GM23338 (cell line): ENCODE data around the gene NKAIN2. TPM values are rescaled to one million over a fixed set of nuclear protein-coding genes. Genes with fewer than 3 reads are reported as not detected.

Experiments used
- ATAC-seq: fragments of 200-7000 bp; cut with Tn5 transposase; 3 replicates; pipeline ENCODE4 v1.9.1; 2020
- DNase-seq: peaks from one replicate; pipeline ENCODE4 v3.0.0-alpha.2; 2015; ENCODE audit warnings: low spot score
- H2AFZ ChIP-seq: fragments of 200-600 bp; sonication (generic); 2 replicates; pipeline ENCODE4 v1.8.0; 2016; ENCODE audit warnings: antibody characterized with exemption, mild to moderate bottlenecking, moderate library complexity
- H3F3A ChIP-seq: fragments of 200-600 bp; sonication (generic); replicated peaks from 2 replicates; pipeline ENCODE4 v1.8.0; 2017; ENCODE audit warnings: antibody characterized with exemption, mixed run types, low read depth
- H3K27ac ChIP-seq: fragments of 200-600 bp; sonication (generic); 2 replicates; pipeline ENCODE4 v1.6.1; 2016; ENCODE audit warnings: low read depth
- H3K27me3 ChIP-seq: fragments of 200-600 bp; sonication (generic); 2 replicates; pipeline ENCODE4 v1.8.0; 2016; ENCODE audit warnings: mild to moderate bottlenecking, mixed run types, moderate library complexity; ENCODE audit not compliant: insufficient read depth
- H3K36me3 ChIP-seq: fragments of 200-600 bp; sonication (generic); 2 replicates; pipeline ENCODE4 v1.8.0; 2016; ENCODE audit warnings: mild to moderate bottlenecking; ENCODE audit not compliant: insufficient read depth
- H3K4me1 ChIP-seq: fragments of 200-600 bp; sonication (generic); 2 replicates; pipeline ENCODE4 v1.8.0; 2016; ENCODE audit warnings: mild to moderate bottlenecking, moderate library complexity; ENCODE audit not compliant: insufficient read depth
- H3K4me2 ChIP-seq: fragments of 200-600 bp; sonication (generic); 2 replicates; pipeline ENCODE4 v1.7.1; 2017; ENCODE audit warnings: mixed run types
- H3K4me3 ChIP-seq: fragments of 200-600 bp; sonication (generic); 2 replicates; pipeline ENCODE4 v1.6.1; 2016; ENCODE audit warnings: mixed run types
- H3K79me2 ChIP-seq: fragments of 200-600 bp; sonication (generic); replicated peaks from 2 replicates; pipeline ENCODE4 v1.8.0; 2017; ENCODE audit warnings: mild to moderate bottlenecking; ENCODE audit not compliant: insufficient read depth
- H3K9me2 ChIP-seq: fragments of 200-600 bp; sonication (generic); 2 replicates; pipeline ENCODE4 v1.8.0; 2017; ENCODE audit not compliant: insufficient read depth
- H4K20me1 ChIP-seq: fragments of 200-600 bp; sonication (generic); replicated peaks from 2 replicates; pipeline ENCODE4 v1.8.0; 2017; ENCODE audit warnings: mild to moderate bottlenecking; ENCODE audit not compliant: insufficient read depth
- H3K27ac Mint-ChIP-seq: 2 replicates; pipeline ENCODE4 v1.8.0; 2020; ENCODE audit warnings: inconsistent platforms, mild to moderate bottlenecking, moderate library complexity, mixed read lengths
- H3K27me3 Mint-ChIP-seq: 3 replicates; pipeline ENCODE4 v1.8.0; 2022; ENCODE audit warnings: low read depth, mild to moderate bottlenecking, moderate library complexity, mixed read lengths, inconsistent platforms; ENCODE audit not compliant: insufficient read depth, poor library complexity
- H3K36me3 Mint-ChIP-seq: 3 replicates; pipeline ENCODE4 v1.8.0; 2021; ENCODE audit warnings: low read depth, mild to moderate bottlenecking, inconsistent platforms, moderate library complexity, mixed read lengths
- H3K4me1 Mint-ChIP-seq: 3 replicates; pipeline ENCODE4 v1.8.0; 2020; ENCODE audit warnings: mild to moderate bottlenecking, inconsistent platforms, mixed read lengths
- H3K4me3 Mint-ChIP-seq: 3 replicates; pipeline ENCODE4 v1.8.0; 2021; ENCODE audit warnings: moderate library complexity, mild to moderate bottlenecking, inconsistent platforms, mixed read lengths
- H3K9me3 Mint-ChIP-seq: 3 replicates; pipeline ENCODE4 v1.8.0; 2020; ENCODE audit warnings: moderate library complexity, mild to moderate bottlenecking, inconsistent platforms, mixed read lengths
- CREB1 ChIP-seq: fragments of 250-450 bp; sonication (Bioruptor Pico); IDR thresholded peaks from 2 replicates; pipeline ENCODE4 v1.5.0; 2020; ENCODE audit warnings: low read depth, mild to moderate bottlenecking, moderate library complexity
- CTCF ChIP-seq, 2 experiments: fragments of 200-600 bp in 1 of 2; sonication (generic) in 1 of 2; conservative IDR thresholded peaks; 2 replicates each; pipeline versions ENCODE4 v1.5.1 to v1.6.1; 2016 to 2017; ENCODE audit warnings: antibody characterized with exemption in 2 of 2, low read depth in 2 of 2, mild to moderate bottlenecking in 2 of 2, moderate library complexity in 1 of 2
- EZH2 ChIP-seq: fragments of 200-600 bp; sonication (generic); IDR thresholded peaks from one replicate; pipeline ENCODE4 v1.8.0; 2017; ENCODE audit warnings: antibody characterized with exemption, mild to moderate bottlenecking, low read depth; ENCODE audit not compliant: unreplicated experiment
- EZH2phosphoT487 ChIP-seq: fragments of 200-600 bp; sonication (generic); IDR thresholded peaks from one replicate; pipeline ENCODE4 v1.8.1; 2018; ENCODE audit warnings: antibody characterized with exemption; ENCODE audit not compliant: unreplicated experiment
- JUNB ChIP-seq: IDR thresholded peaks from one replicate; pipeline ENCODE4 v1.6.1; 2016; ENCODE audit warnings: antibody characterized with exemption; ENCODE audit not compliant: unreplicated experiment
- NANOG ChIP-seq: IDR thresholded peaks from 2 replicates; pipeline ENCODE4 v1.6.1; 2016; ENCODE audit warnings: antibody characterized with exemption, borderline replicate concordance
- POLR2AphosphoS5 ChIP-seq: IDR thresholded peaks from 2 replicates; pipeline ENCODE4 v1.6.1; 2016; ENCODE audit warnings: antibody characterized with exemption, low read depth
- STAT1 ChIP-seq: IDR thresholded peaks from one replicate; pipeline ENCODE4 v1.6.1; 2016; ENCODE audit warnings: antibody characterized with exemption; ENCODE audit not compliant: unreplicated experiment
- ZNF114 ChIP-seq: fragments of 250-450 bp; sonication (Bioruptor Pico); IDR thresholded peaks from 2 replicates; pipeline ENCODE4 v1.5.0; 2020; ENCODE audit warnings: mild to moderate bottlenecking, moderate library complexity
- ZNF331 ChIP-seq: fragments of 250-450 bp; sonication (Bioruptor Pico); IDR thresholded peaks from 2 replicates; pipeline ENCODE4 v1.5.0; 2020; ENCODE audit warnings: low read depth, mild to moderate bottlenecking, moderate library complexity
- polyA plus RNA-seq: library from polyadenylated mRNA; unstranded; fragments of >200 nt; fragmentation: Nextera tagmentation; extraction: Ambion mirVana; gene quantifications from 2 replicates; pipeline ENCODE4 v1.2.1, GENCODE V29; 2016
- total RNA-seq: library from RNA; depleted of rRNA; stranded (reverse); fragments of >200 nt; shearing (Covaris generic); gene quantifications from 2 replicates; pipeline ENCODE4 v1.2.3, GENCODE V29; 2014
- TF ChIP-seq, protein P1 (sequence below): IDR thresholded peaks from 2 replicates; pipeline ENCODE4 v1.6.1; 2016; ENCODE audit warnings: antibody characterized with exemption
- TF ChIP-seq, protein P2 (sequence below): fragments of 250-450 bp; sonication (Bioruptor Pico); IDR thresholded peaks from 2 replicates; pipeline ENCODE4 v1.5.0; 2020; ENCODE audit warnings: mild to moderate bottlenecking, moderate library complexity

The NKAIN2 gene
- total and polyA plus RNA-seq, 2 experiments from 2014 or later, result 0.39 to 1.1 TPM

GRCh38 chr6:123965894-123966293, 162.2 kb downstream of the NKAIN2 start:
- no peaks in the 10 kb centered on the region for H3K36me3 Mint-ChIP-seq
- no peaks in the 10 kb centered on the region for H3K9me3 Mint-ChIP-seq
- DNase-seq, result peak; percentile 88
- H3K36me3 ChIP-seq, result no peaks in the 10 kb centered on the region
- no peaks in the 10 kb centered on the region for H3K79me2 ChIP-seq
- no peaks in the 10 kb centered on the region for H4K20me1 ChIP-seq
- H3K4me1 Mint-ChIP-seq, result peaks cover 17% of the 10 kb centered on the region
- H3K27me3 Mint-ChIP-seq, result no peaks in the 10 kb centered on the region
- no peaks in the 10 kb centered on the region for H3K27me3 ChIP-seq
- H3K27ac ChIP-seq, result no peak overlapping the region
- H3K4me1 ChIP-seq, result no peaks in the 10 kb centered on the region; the same call in none of the 2 replicates
- H3K4me3 Mint-ChIP-seq, result no peak overlapping the region
- H3F3A ChIP-seq, result no peaks in the 10 kb centered on the region
- no peak overlapping the region for H2AFZ ChIP-seq
- TF ChIP-seq ZNF114 (no peak), JUNB (no peak), CTCF (conservative IDR thresholded peaks at IDR 0.05; ENCODE audit: low read depth in 2 of 2) (peak; percentile 69 to 72)
- peak overlapping the region; percentile 62; the same call in 1 of the 2 replicates for H3K27ac Mint-ChIP-seq
- peak; percentile 92 for ATAC-seq
- H3K4me2 ChIP-seq, result no peak overlapping the region
- no peaks in the 10 kb centered on the region for H3K9me2 ChIP-seq
- H3K4me3 ChIP-seq, result no peak overlapping the region

GRCh38 chr6:123966618-123967017, 163.0 kb downstream of the NKAIN2 start:
- H3K4me2 ChIP-seq, result no peak overlapping the region
- H3K36me3 Mint-ChIP-seq, result no peaks in the 10 kb centered on the region
- H3K4me1 Mint-ChIP-seq, result peaks cover 17% of the 10 kb centered on the region
- TF ChIP-seq ZNF114 (no peak), EZH2phosphoT487 (no peak), JUNB (no peak), EZH2 (no peak), NANOG (no peak), POLR2AphosphoS5 (no peak), ZNF331 (CRISPR knock-in tag) (no peak), STAT1 (no peak), CREB1 (CRISPR knock-in tag) (no peak)
- TF ChIP-seq, protein P1, sequence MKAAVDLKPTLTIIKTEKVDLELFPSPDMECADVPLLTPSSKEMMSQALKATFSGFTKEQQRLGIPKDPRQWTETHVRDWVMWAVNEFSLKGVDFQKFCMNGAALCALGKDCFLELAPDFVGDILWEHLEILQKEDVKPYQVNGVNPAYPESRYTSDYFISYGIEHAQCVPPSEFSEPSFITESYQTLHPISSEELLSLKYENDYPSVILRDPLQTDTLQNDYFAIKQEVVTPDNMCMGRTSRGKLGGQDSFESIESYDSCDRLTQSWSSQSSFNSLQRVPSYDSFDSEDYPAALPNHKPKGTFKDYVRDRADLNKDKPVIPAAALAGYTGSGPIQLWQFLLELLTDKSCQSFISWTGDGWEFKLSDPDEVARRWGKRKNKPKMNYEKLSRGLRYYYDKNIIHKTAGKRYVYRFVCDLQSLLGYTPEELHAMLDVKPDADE, result no peak
- TF ChIP-seq, protein P2, sequence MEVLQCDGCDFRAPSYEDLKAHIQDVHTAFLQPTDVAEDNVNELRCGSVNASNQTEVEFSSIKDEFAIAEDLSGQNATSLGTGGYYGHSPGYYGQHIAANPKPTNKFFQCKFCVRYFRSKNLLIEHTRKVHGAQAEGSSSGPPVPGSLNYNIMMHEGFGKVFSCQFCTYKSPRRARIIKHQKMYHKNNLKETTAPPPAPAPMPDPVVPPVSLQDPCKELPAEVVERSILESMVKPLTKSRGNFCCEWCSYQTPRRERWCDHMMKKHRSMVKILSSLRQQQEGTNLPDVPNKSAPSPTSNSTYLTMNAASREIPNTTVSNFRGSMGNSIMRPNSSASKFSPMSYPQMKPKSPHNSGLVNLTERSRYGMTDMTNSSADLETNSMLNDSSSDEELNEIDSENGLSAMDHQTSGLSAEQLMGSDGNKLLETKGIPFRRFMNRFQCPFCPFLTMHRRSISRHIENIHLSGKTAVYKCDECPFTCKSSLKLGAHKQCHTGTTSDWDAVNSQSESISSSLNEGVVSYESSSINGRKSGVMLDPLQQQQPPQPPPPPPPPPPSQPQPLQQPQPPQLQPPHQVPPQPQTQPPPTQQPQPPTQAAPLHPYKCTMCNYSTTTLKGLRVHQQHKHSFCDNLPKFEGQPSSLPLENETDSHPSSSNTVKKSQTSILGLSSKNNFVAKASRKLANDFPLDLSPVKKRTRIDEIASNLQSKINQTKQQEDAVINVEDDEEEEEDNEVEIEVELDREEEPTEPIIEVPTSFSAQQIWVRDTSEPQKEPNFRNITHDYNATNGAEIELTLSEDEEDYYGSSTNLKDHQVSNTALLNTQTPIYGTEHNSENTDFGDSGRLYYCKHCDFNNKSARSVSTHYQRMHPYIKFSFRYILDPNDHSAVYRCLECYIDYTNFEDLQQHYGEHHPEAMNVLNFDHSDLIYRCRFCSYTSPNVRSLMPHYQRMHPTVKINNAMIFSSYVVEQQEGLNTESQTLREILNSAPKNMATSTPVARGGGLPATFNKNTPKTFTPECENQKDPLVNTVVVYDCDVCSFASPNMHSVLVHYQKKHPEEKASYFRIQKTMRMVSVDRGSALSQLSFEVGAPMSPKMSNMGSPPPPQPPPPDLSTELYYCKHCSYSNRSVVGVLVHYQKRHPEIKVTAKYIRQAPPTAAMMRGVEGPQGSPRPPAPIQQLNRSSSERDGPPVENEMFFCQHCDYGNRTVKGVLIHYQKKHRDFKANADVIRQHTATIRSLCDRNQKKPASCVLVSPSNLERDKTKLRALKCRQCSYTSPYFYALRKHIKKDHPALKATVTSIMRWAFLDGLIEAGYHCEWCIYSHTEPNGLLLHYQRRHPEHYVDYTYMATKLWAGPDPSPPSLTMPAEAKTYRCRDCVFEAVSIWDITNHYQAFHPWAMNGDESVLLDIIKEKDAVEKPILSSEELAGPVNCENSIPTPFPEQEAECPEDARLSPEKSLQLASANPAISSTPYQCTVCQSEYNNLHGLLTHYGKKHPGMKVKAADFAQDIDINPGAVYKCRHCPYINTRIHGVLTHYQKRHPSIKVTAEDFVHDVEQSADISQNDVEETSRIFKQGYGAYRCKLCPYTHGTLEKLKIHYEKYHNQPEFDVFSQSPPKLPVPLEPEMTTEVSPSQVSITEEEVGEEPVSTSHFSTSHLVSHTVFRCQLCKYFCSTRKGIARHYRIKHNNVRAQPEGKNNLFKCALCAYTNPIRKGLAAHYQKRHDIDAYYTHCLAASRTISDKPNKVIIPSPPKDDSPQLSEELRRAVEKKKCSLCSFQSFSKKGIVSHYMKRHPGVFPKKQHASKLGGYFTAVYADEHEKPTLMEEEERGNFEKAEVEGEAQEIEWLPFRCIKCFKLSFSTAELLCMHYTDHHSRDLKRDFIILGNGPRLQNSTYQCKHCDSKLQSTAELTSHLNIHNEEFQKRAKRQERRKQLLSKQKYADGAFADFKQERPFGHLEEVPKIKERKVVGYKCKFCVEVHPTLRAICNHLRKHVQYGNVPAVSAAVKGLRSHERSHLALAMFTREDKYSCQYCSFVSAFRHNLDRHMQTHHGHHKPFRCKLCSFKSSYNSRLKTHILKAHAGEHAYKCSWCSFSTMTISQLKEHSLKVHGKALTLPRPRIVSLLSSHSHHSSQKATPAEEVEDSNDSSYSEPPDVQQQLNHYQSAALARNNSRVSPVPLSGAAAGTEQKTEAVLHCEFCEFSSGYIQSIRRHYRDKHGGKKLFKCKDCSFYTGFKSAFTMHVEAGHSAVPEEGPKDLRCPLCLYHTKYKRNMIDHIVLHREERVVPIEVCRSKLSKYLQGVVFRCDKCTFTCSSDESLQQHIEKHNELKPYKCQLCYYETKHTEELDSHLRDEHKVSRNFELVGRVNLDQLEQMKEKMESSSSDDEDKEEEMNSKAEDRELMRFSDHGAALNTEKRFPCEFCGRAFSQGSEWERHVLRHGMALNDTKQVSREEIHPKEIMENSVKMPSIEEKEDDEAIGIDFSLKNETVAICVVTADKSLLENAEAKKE (CRISPR knock-in tag), result no peak
- DNase-seq (no peak), ATAC-seq (no peak)
- H3K9me2 ChIP-seq, result no peaks in the 10 kb centered on the region
- H3K27me3 Mint-ChIP-seq, result no peaks in the 10 kb centered on the region
- H3K27ac Mint-ChIP-seq, result no peak overlapping the region
- no peaks in the 10 kb centered on the region for H3F3A ChIP-seq
- no peak overlapping the region for H3K27ac ChIP-seq
- no peaks in the 10 kb centered on the region for H3K9me3 Mint-ChIP-seq
- no peak overlapping the region for H3K4me3 Mint-ChIP-seq
- no peaks in the 10 kb centered on the region for H3K36me3 ChIP-seq
- no peaks in the 10 kb centered on the region; the same call in none of the 2 replicates for H3K4me1 ChIP-seq
- H4K20me1 ChIP-seq, result no peaks in the 10 kb centered on the region
- H2AFZ ChIP-seq, result no peak overlapping the region
- H3K27me3 ChIP-seq, result no peaks in the 10 kb centered on the region
- H3K79me2 ChIP-seq, result no peaks in the 10 kb centered on the region
- no peak overlapping the region for H3K4me3 ChIP-seq
